Measurements from ENCODE around the gene IFI6.

DNA sequence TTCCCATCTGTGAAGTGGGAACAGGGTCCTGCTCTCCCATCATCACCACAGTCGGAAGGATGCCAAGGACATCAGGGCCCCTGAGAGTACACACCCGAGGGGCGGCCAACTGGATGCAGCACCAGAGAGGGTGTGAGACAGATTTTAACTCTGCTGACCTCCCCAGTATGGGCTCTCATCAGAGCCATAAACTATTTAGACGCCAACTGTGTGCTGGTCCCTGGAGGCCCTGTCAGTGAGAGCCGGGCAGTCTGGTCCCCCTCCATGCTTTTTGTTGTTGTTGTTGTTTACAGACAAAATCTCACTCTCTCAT lies 38.7 kb downstream of the IFI6 start:
- TF ChIP-seq, protein P1, sequence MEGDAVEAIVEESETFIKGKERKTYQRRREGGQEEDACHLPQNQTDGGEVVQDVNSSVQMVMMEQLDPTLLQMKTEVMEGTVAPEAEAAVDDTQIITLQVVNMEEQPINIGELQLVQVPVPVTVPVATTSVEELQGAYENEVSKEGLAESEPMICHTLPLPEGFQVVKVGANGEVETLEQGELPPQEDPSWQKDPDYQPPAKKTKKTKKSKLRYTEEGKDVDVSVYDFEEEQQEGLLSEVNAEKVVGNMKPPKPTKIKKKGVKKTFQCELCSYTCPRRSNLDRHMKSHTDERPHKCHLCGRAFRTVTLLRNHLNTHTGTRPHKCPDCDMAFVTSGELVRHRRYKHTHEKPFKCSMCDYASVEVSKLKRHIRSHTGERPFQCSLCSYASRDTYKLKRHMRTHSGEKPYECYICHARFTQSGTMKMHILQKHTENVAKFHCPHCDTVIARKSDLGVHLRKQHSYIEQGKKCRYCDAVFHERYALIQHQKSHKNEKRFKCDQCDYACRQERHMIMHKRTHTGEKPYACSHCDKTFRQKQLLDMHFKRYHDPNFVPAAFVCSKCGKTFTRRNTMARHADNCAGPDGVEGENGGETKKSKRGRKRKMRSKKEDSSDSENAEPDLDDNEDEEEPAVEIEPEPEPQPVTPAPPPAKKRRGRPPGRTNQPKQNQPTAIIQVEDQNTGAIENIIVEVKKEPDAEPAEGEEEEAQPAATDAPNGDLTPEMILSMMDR (IDR thresholded peaks at IDR 0.05; ENCODE audit: low read depth, low read length, missing input control), result no peak
- TF ChIP-seq, protein P2, sequence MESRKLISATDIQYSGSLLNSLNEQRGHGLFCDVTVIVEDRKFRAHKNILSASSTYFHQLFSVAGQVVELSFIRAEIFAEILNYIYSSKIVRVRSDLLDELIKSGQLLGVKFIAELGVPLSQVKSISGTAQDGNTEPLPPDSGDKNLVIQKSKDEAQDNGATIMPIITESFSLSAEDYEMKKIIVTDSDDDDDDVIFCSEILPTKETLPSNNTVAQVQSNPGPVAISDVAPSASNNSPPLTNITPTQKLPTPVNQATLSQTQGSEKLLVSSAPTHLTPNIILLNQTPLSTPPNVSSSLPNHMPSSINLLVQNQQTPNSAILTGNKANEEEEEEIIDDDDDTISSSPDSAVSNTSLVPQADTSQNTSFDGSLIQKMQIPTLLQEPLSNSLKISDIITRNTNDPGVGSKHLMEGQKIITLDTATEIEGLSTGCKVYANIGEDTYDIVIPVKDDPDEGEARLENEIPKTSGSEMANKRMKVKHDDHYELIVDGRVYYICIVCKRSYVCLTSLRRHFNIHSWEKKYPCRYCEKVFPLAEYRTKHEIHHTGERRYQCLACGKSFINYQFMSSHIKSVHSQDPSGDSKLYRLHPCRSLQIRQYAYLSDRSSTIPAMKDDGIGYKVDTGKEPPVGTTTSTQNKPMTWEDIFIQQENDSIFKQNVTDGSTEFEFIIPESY (IDR thresholded peaks at IDR 0.05), result no peak
- TF ChIP-seq RAD21 (IDR thresholded peaks at IDR 0.05), result no peak
- TF ChIP-seq, protein P3, sequence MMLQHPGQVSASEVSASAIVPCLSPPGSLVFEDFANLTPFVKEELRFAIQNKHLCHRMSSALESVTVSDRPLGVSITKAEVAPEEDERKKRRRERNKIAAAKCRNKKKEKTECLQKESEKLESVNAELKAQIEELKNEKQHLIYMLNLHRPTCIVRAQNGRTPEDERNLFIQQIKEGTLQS (IDR thresholded peaks at IDR 0.05), result no peak
- no peak for TF ChIP-seq SP1 (IDR thresholded peaks at IDR 0.05)
- TF ChIP-seq EGR1 (IDR thresholded peaks at IDR 0.05; ENCODE audit: low read depth in 2 of 2), result no peak
- TF ChIP-seq GABPA (IDR thresholded peaks at IDR 0.05 in 1 of 2, conservative IDR thresholded peaks at IDR 0.05 in 1 of 2), result no peak
- TF ChIP-seq, protein P4, sequence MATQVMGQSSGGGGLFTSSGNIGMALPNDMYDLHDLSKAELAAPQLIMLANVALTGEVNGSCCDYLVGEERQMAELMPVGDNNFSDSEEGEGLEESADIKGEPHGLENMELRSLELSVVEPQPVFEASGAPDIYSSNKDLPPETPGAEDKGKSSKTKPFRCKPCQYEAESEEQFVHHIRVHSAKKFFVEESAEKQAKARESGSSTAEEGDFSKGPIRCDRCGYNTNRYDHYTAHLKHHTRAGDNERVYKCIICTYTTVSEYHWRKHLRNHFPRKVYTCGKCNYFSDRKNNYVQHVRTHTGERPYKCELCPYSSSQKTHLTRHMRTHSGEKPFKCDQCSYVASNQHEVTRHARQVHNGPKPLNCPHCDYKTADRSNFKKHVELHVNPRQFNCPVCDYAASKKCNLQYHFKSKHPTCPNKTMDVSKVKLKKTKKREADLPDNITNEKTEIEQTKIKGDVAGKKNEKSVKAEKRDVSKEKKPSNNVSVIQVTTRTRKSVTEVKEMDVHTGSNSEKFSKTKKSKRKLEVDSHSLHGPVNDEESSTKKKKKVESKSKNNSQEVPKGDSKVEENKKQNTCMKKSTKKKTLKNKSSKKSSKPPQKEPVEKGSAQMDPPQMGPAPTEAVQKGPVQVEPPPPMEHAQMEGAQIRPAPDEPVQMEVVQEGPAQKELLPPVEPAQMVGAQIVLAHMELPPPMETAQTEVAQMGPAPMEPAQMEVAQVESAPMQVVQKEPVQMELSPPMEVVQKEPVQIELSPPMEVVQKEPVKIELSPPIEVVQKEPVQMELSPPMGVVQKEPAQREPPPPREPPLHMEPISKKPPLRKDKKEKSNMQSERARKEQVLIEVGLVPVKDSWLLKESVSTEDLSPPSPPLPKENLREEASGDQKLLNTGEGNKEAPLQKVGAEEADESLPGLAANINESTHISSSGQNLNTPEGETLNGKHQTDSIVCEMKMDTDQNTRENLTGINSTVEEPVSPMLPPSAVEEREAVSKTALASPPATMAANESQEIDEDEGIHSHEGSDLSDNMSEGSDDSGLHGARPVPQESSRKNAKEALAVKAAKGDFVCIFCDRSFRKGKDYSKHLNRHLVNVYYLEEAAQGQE (IDR thresholded peaks at IDR 0.05), result no peak
- no peak for TF ChIP-seq JUND (IDR thresholded peaks at IDR 0.05)
